Measurements from ENCODE around the gene PPP1R11. TPM values are rescaled to one million over a fixed set of nuclear protein-coding genes. Genes with fewer than 3 reads are reported as not detected.
"Not testable (repeated sequence)": the region's sequence is repeated elsewhere in the genome, so short reads cannot be mapped to it uniquely, and the experiment has no call there.

Gene PPP1R11
- total and polyA plus RNA-seq, 10 donors = 31.1 to 50.7 (median 41.5) TPM

GRCh38 chr6:30112402-30112994 lies 45.5 kb downstream of the PPP1R11 start:
- 76 to 84% (median 78%) methylated on average over 10 of the region's 10 CpGs for WGBS, 5 donors
- intact Hi-C loops (cut with DNase I; ENCODE audit: low total_unique reads) = no loop called here

DNA sequence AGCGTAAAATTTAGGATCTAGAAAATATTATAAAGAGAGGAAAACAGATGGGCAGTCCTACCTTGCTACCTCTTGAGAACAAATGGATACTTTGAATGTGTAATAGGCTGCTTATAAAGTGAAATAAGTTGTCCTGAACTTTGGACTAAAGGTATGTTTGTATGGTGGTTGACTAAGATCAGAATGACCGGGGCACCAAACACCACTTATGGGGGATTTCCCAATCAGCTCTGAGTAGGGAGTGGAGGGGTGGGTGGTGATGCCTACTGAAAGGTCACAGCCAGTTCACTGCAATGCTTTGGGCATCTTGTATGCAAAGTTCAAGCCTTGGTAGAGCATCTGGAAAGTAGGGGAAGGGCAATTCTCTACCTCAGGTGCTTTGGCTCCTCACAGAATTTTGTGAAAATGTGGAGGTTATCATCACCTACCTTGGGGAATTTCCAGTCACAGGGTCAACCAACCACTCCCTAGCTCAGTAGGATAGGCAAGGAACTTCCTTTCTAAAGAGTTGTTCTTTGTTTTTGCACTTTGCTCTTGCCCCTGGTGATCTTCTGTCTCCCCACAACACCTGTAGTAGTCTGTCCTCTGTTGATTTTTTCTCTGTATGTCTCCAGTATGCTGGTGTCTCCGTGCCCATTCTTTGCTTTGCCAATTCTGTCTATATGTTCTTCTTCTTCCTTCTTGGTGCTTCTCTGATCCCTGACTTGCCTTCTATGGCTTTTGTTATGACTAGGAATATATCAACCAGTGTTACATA lies 46.2 kb downstream of the PPP1R11 start, which contains the start of gene TRIM31:
Gene TRIM31 (minus strand): TSS at position 88 of the 757 bp plus-strand sequence. CDS start 285 bp downstream, outside the sequence.
- H3K4me1 ChIP-seq = no peaks in the 10 kb centered on the region
- no peak within 1 kb of the TSS for H3K4me3 ChIP-seq
- TF ChIP-seq POLR2A (IDR thresholded peaks at IDR 0.05) = no peak
- no peak for TF ChIP-seq POLR2AphosphoS5 (IDR thresholded peaks at IDR 0.05)
- TF ChIP-seq CTCF (IDR thresholded peaks at IDR 0.05 in 8 of 11, conservative IDR thresholded peaks at IDR 0.05 in 3 of 11) = no peak
- H3K36me3 ChIP-seq = no peaks in the 10 kb centered on the region
- no peak within 1 kb of the TSS for H3K27ac ChIP-seq
- 57 to 81% (median 69%) methylated on average over 3 of the region's 3 CpGs for WGBS, 5 donors
- H3K27me3 ChIP-seq (replicated peaks in 1 of 7) = peaks cover 0 to 87% (median 28%) of the 10 kb centered on the region in 7 donors
- H3K9me3 ChIP-seq = no peaks in the 10 kb centered on the region
- intact Hi-C loops (cut with DNase I; ENCODE audit: low total_unique reads) = no loop called here
- no peak for DNase-seq

More at GRCh38 chr6:30112402-30112994, 45.5 kb downstream of the PPP1R11 start:
- no peaks in the 10 kb centered on the region for H3K9me3 ChIP-seq
- no peaks in the 10 kb centered on the region for H3K36me3 ChIP-seq
- TF ChIP-seq POLR2A (IDR thresholded peaks at IDR 0.05) = no peak
- TF ChIP-seq POLR2AphosphoS5 (IDR thresholded peaks at IDR 0.05) = no peak
- TF ChIP-seq CTCF (IDR thresholded peaks at IDR 0.05 in 8 of 11, conservative IDR thresholded peaks at IDR 0.05 in 3 of 11) = no peak
- no peak for DNase-seq
- H3K4me1 ChIP-seq = no peaks in the 10 kb centered on the region
- no peak overlapping the region for H3K4me3 ChIP-seq
- no peak overlapping the region for H3K27ac ChIP-seq
- peaks cover 0 to 92% (median 33%) of the 10 kb centered on the region in 7 donors for H3K27me3 ChIP-seq (replicated peaks in 1 of 7)

DNA sequence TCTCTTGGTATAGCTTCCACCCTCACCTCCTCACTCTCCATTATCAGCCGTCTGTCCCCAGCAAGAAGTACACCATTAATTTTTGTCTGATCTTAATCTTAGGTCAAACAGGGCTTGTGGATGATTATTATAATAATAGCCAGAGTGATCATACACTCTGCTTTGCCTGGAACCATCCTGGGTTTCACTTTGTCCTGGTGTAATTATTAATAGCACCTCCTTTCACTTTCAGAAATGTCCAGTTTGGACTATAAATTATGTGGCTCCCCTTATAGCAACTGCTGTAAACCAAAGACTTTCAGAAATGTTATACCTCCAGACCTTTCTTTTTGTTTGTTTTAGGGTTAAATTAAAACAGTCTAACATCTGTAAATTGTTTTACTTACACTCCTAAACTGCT lies 46.8 kb downstream of the PPP1R11 start:
- WGBS, 5 donors = 44 to 59% (median 55%) methylated on average over 1 of the region's 1 CpG
- intact Hi-C loops (cut with DNase I; ENCODE audit: low total_unique reads) = no loop called here
- Histone ChIP-seq H3K4me1 (no peaks in the 10 kb centered on the region), H3K27me3 (replicated peaks in 1 of 7) (peaks cover 0 to 80% (median 28%) of the 10 kb centered on the region in 7 donors), H3K36me3 (no peaks in the 10 kb centered on the region), H3K4me3 (no peak overlapping the region), H3K9me3 (no peaks in the 10 kb centered on the region), H3K27ac (no peak overlapping the region)
- TF ChIP-seq CTCF (IDR thresholded peaks at IDR 0.05 in 8 of 11, conservative IDR thresholded peaks at IDR 0.05 in 3 of 11) = no peak
- no peak for TF ChIP-seq POLR2AphosphoS5 (IDR thresholded peaks at IDR 0.05)
- TF ChIP-seq POLR2A (IDR thresholded peaks at IDR 0.05) = no peak
- no peak for DNase-seq

GRCh38 chr6:30116724-30117123 lies 49.7 kb downstream of the PPP1R11 start:
- no peaks in the 10 kb centered on the region for H3K4me1 ChIP-seq
- H3K27ac ChIP-seq = no peak overlapping the region
- intact Hi-C loops (cut with DNase I; ENCODE audit: low total_unique reads) = no loop called here
- H3K36me3 ChIP-seq = no peaks in the 10 kb centered on the region
- no peaks in the 10 kb centered on the region for H3K9me3 ChIP-seq
- TF ChIP-seq POLR2AphosphoS5 (IDR thresholded peaks at IDR 0.05) (no peak), POLR2A (IDR thresholded peaks at IDR 0.05) (no peak), CTCF (IDR thresholded peaks at IDR 0.05 in 8 of 11, conservative IDR thresholded peaks at IDR 0.05 in 3 of 11) (no peak)
- no peak overlapping the region for H3K4me3 ChIP-seq
- no peak for DNase-seq
- H3K27me3 ChIP-seq (replicated peaks in 1 of 7) = peaks cover 0 to 60% (median 8%) of the 10 kb centered on the region in 7 donors
- 74 to 79% (median 77%) methylated on average over 6 of the region's 6 CpGs for WGBS, 5 donors

DNA sequence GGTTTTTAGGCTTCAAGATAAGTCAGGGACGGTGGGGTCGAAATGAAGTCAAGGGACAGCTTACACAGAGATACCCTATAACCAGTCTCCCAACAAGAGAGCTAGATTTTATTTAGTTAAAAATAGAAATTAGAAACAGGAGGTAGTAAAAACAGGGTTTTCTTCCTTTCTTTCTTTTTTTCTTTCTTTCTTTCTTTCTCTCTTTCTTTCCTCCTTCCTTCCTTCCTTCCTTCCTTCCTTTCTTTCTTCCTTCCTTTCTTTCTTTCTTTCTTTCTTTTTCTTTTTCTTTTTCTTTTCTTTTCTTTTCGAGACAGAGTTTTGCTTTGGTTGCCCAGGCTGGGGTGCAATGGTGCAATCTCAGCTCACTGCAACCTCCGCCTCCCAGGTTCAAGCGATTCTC lies 51.7 kb downstream of the PPP1R11 start:
- H3K4me1 ChIP-seq; intact Hi-C loops (cut with DNase I; ENCODE audit: low total_unique reads); H3K36me3 ChIP-seq; DNase-seq; H3K27ac ChIP-seq; H3K9me3 ChIP-seq; H3K4me3 ChIP-seq: not testable (repeated sequence)
- WGBS, 5 donors = 89 to 95% (median 90%) methylated on average over 5 of the region's 5 CpGs
- H3K27me3 ChIP-seq (replicated peaks in 1 of 7) = peaks cover 0 to 53% (median 7%) of the 10 kb centered on the region in 7 donors
